Endothelial cell (in vitro differentiated cells): ENCODE measurements around the gene APOBEC3B. TPM values are rescaled to one million over a fixed set of nuclear protein-coding genes. Genes with fewer than 3 reads are reported as not detected.
"Not testable (repeated sequence)": the region's sequence is repeated elsewhere in the genome, so short reads cannot be mapped to it uniquely, and the experiment has no call there.

Source experiments
- DNase-seq: peaks from one replicate; pipeline ENCODE4 v3.0.0; 2021; ENCODE audit warnings: low spot score
- H3K27ac Mint-ChIP-seq: one replicate; pipeline ENCODE4 v1.8.0; 2021; ENCODE audit warnings: mixed read lengths, inconsistent platforms; ENCODE audit not compliant: unreplicated experiment
- H3K27me3 Mint-ChIP-seq: one replicate; pipeline ENCODE4 v1.8.0; 2021; ENCODE audit warnings: mild to moderate bottlenecking, moderate library complexity, mixed read lengths, inconsistent platforms; ENCODE audit not compliant: unreplicated experiment
- H3K36me3 Mint-ChIP-seq: one replicate; pipeline ENCODE4 v1.8.0; 2021; ENCODE audit warnings: mild to moderate bottlenecking, low read depth, mixed read lengths, inconsistent platforms; ENCODE audit not compliant: unreplicated experiment
- H3K4me1 Mint-ChIP-seq: one replicate; pipeline ENCODE4 v1.8.0; 2021; ENCODE audit warnings: mild to moderate bottlenecking, mixed read lengths, inconsistent platforms; ENCODE audit not compliant: unreplicated experiment
- H3K4me3 Mint-ChIP-seq: one replicate; pipeline ENCODE4 v1.8.0; 2021; ENCODE audit warnings: mild to moderate bottlenecking, mixed read lengths, inconsistent platforms; ENCODE audit not compliant: unreplicated experiment
- H3K9me3 Mint-ChIP-seq: one replicate; pipeline ENCODE4 v1.8.0; 2021; ENCODE audit warnings: mixed read lengths, inconsistent platforms; ENCODE audit not compliant: unreplicated experiment
- CTCF ChIP-seq: fragments of 200-600 bp; sonication (generic); IDR thresholded peaks from one replicate; pipeline ENCODE4 v1.5.0; 2021; ENCODE audit warnings: antibody characterized with exemption; ENCODE audit not compliant: unreplicated experiment
- total RNA-seq: library from RNA; stranded (reverse); fragmentation: NEBNext Ultra II Directional; extraction: Animal tissue kit (Norgen Biotek cat#: 25700); gene quantifications from one replicate; pipeline ENCODE4 v1.2.1, GENCODE V29; 2021; ENCODE audit not compliant: unreplicated experiment

Gene APOBEC3B
- total RNA-seq, 1 donor from 2014 or later: 1.0 TPM

GRCh38 chr22:38956551-38956950 is 25.6 kb upstream of the APOBEC3B start:
- Mint-ChIP-seq H3K4me1 (peaks cover 3% of the 10 kb centered on the region), H3K27me3 (peaks cover 3% of the 10 kb centered on the region), H3K4me3 (no peak overlapping the region), H3K36me3 (peaks cover 4% of the 10 kb centered on the region), H3K27ac (no peak overlapping the region), H3K9me3 (no peaks in the 10 kb centered on the region)
- DNase-seq: no peak
- no peak for TF ChIP-seq CTCF

- no peak within 1 kb of the TSS for H3K27ac Mint-ChIP-seq
- H3K27me3 Mint-ChIP-seq: peaks cover 3% of the 10 kb centered on the region
- no peak within 1 kb of the TSS for H3K4me3 Mint-ChIP-seq
- peaks cover 4% of the 10 kb centered on the region for H3K36me3 Mint-ChIP-seq
- no peaks in the 10 kb centered on the region for H3K9me3 Mint-ChIP-seq
- H3K4me1 Mint-ChIP-seq: peaks cover 3% of the 10 kb centered on the region
- TF ChIP-seq CTCF: no peak
- no peak for DNase-seq
These were observed 24.9 kb upstream of the APOBEC3B start, which contains the start of gene APOBEC3A for GRCh38 chr22:38957046-38957770. Gene APOBEC3A, plus strand, starts transcription at chr22:38957609. Its CDS starts 83 bp downstream, at chr22:38957692.

GRCh38 chr22:38957808-38958650 is 24.1 kb upstream of the APOBEC3B start:
- Mint-ChIP-seq H3K27me3 (peaks cover 3% of the 10 kb centered on the region), H3K36me3 (no peaks in the 10 kb centered on the region), H3K27ac (no peak overlapping the region), H3K4me1 (peaks cover 3% of the 10 kb centered on the region), H3K9me3 (no peaks in the 10 kb centered on the region), H3K4me3 (no peak overlapping the region)
- TF ChIP-seq CTCF: no peak
- no peak for DNase-seq

- H3K36me3 Mint-ChIP-seq, H3K27ac Mint-ChIP-seq, DNase-seq, H3K27me3 Mint-ChIP-seq, H3K9me3 Mint-ChIP-seq, H3K4me1 Mint-ChIP-seq, H3K4me3 Mint-ChIP-seq: not testable (repeated sequence)
These were observed 23.6 kb upstream of the APOBEC3B start for GRCh38 chr22:38958651-38958943.

DNA sequence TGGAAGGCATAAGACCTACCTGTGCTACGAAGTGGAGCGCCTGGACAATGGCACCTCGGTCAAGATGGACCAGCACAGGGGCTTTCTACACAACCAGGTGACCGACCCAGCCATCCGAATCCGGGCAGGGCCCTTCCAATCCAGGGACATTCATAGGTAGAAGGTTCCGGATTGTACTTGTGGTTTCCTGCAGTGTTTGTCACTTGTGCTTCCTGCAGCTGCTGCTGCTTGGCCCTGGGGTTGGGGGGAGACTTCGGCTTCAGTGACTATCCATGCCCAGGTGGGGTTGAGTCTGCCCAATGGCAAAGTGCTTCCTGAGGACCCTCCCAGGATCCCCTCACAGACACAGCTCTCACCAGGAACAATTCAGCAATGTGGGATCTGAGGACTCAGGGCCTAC is 22.6 kb upstream of the APOBEC3B start:
- Mint-ChIP-seq H3K9me3 (no peaks in the 10 kb centered on the region), H3K27me3 (peaks cover 5% of the 10 kb centered on the region), H3K4me1 (peaks cover 5% of the 10 kb centered on the region), H3K36me3 (no peaks in the 10 kb centered on the region), H3K27ac (no peak overlapping the region), H3K4me3 (no peak overlapping the region)
- TF ChIP-seq CTCF: no peak
- DNase-seq: no peak

GRCh38 chr22:38960673-38961072 is 21.5 kb upstream of the APOBEC3B start:
- not testable (repeated sequence) for H3K27ac Mint-ChIP-seq, H3K4me3 Mint-ChIP-seq, H3K4me1 Mint-ChIP-seq, DNase-seq, H3K27me3 Mint-ChIP-seq, H3K9me3 Mint-ChIP-seq, H3K36me3 Mint-ChIP-seq

GRCh38 chr22:38963291-38963738 is 18.8 kb upstream of the APOBEC3B start:
- not testable (repeated sequence) for DNase-seq, H3K4me3 Mint-ChIP-seq, H3K4me1 Mint-ChIP-seq, H3K27me3 Mint-ChIP-seq, H3K27ac Mint-ChIP-seq, H3K9me3 Mint-ChIP-seq, H3K36me3 Mint-ChIP-seq
